Trophoblast cell (in vitro differentiated cells and primary cell): ENCODE results near the gene STAC.

Experiments used
- DNase-seq, 2 donors: peaks; one replicate each; pipeline ENCODE4 v3.0.0-alpha.2; 2016
- H2AFZ ChIP-seq: 2 replicates; pipeline ENCODE4 v1.6.1; 2013; ENCODE audit warnings: low read length, moderate library complexity, mild to moderate bottlenecking; ENCODE audit not compliant: insufficient read depth, poor library complexity
- H2AK5ac ChIP-seq: 2 replicates; pipeline ENCODE4 v1.6.1; 2013; ENCODE audit warnings: mild to moderate bottlenecking, low read length
- H2BK120ac ChIP-seq: 2 replicates; pipeline ENCODE4 v1.6.1; 2013; ENCODE audit warnings: low read length, mild to moderate bottlenecking, moderate library complexity; ENCODE audit not compliant: insufficient read depth, poor library complexity
- H2BK12ac ChIP-seq: 2 replicates; pipeline ENCODE4 v1.6.1; 2013; ENCODE audit warnings: mild to moderate bottlenecking, low read length, moderate library complexity
- H2BK5ac ChIP-seq: 2 replicates; pipeline ENCODE4 v1.6.1; 2013; ENCODE audit warnings: low read length, low read depth, moderate library complexity, mild to moderate bottlenecking; ENCODE audit not compliant: poor library complexity
- H3K14ac ChIP-seq: 2 replicates; pipeline ENCODE4 v1.6.1; 2013; ENCODE audit warnings: mild to moderate bottlenecking, low read length
- H3K18ac ChIP-seq: 2 replicates; pipeline ENCODE4 v1.6.1; 2013; ENCODE audit warnings: mild to moderate bottlenecking, low read length
- H3K23ac ChIP-seq: 2 replicates; pipeline ENCODE4 v1.6.1; 2013; ENCODE audit warnings: low read length
- H3K27ac ChIP-seq: 2 replicates; pipeline ENCODE4 v1.5.1; 2013; ENCODE audit warnings: low read depth, mild to moderate bottlenecking, inconsistent platforms, low read length, moderate library complexity
- H3K27me3 ChIP-seq: 2 replicates; pipeline ENCODE4 v1.6.1; 2013; ENCODE audit warnings: inconsistent platforms, mild to moderate bottlenecking, low read length, moderate library complexity; ENCODE audit not compliant: insufficient read depth
- H3K36me3 ChIP-seq, 2 experiments: 1 replicate in 1 of 2; 2 replicates in 1 of 2; pipeline ENCODE4 v1.6.1; 2013; ENCODE audit warnings: low read length in 2 of 2, mild to moderate bottlenecking in 2 of 2, moderate library complexity in 1 of 2; ENCODE audit not compliant: insufficient read depth in 2 of 2, control insufficient read depth in 1 of 2
- H3K4ac ChIP-seq: 2 replicates; pipeline ENCODE4 v1.6.1; 2013; ENCODE audit warnings: low read depth, mild to moderate bottlenecking, low read length, moderate library complexity
- H3K4me1 ChIP-seq, 2 experiments: 1 replicate in 1 of 2; 2 replicates in 1 of 2; pipeline ENCODE4 v1.6.1; 2013; ENCODE audit warnings: low read length in 2 of 2, mild to moderate bottlenecking in 2 of 2, moderate library complexity in 1 of 2; ENCODE audit not compliant: insufficient read depth in 2 of 2, control insufficient read depth in 1 of 2
- H3K4me2 ChIP-seq: 2 replicates; pipeline ENCODE4 v1.6.1; 2013; ENCODE audit warnings: inconsistent platforms, mild to moderate bottlenecking, low read length, moderate library complexity
- H3K4me3 ChIP-seq: 2 replicates; pipeline ENCODE4 v1.5.1; 2013; ENCODE audit warnings: mild to moderate bottlenecking, low read depth, low read length, inconsistent platforms
- H3K79me1 ChIP-seq: one replicate; pipeline ENCODE4 v1.6.1; 2013; ENCODE audit warnings: low read length
- H3K79me2 ChIP-seq: 2 replicates; pipeline ENCODE4 v1.6.1; 2013; ENCODE audit warnings: low read length, mild to moderate bottlenecking; ENCODE audit not compliant: control insufficient read depth, insufficient read depth, poor library complexity
- H3K9ac ChIP-seq: 2 replicates; pipeline ENCODE4 v1.6.1; 2013; ENCODE audit warnings: mild to moderate bottlenecking, low read length
- H3K9me3 ChIP-seq: 2 replicates; pipeline ENCODE4 v1.6.1; 2013; ENCODE audit warnings: low read depth, mild to moderate bottlenecking, control low read depth, inconsistent platforms, low read length; ENCODE audit not compliant: insufficient read depth
- H4K12ac ChIP-seq: 2 replicates; pipeline ENCODE4 v1.6.1; 2013; ENCODE audit warnings: low read depth, mild to moderate bottlenecking, low read length, moderate library complexity
- H4K8ac ChIP-seq: 2 replicates; pipeline ENCODE4 v1.6.1; 2013; ENCODE audit warnings: low read depth, mild to moderate bottlenecking, low read length, moderate library complexity
- H4K91ac ChIP-seq: one replicate; pipeline ENCODE4 v1.6.1; 2013; ENCODE audit warnings: low read depth, mild to moderate bottlenecking, low read length, moderate library complexity
- WGBS: extraction: QIAGEN DNeasy Blood & Tissue Kit; methylation state at CpG from one replicate; pipeline ENCODE4 v1.1.7; 2013; ENCODE audit warnings: missing lambda C conversion rate; ENCODE audit not compliant: insufficient read length, insufficient coverage; ENCODE audit errors: extremely low coverage; 5-methylcytosine and 5-hydroxymethylcytosine counted together

The STAC gene

GRCh38 chr3:36381311-36381956 lies 1.1 kb downstream of the STAC start:
- Histone ChIP-seq H3K4me1 (peaks cover 0 to 4% of the 10 kb centered on the region in 2 experiments), H3K79me1 (peaks cover 4% of the 10 kb centered on the region), H3K9ac (no peak overlapping the region), H4K91ac (no peak overlapping the region), H3K27me3 (no peaks in the 10 kb centered on the region), H3K23ac (no peak overlapping the region), H3K4ac (no peak overlapping the region), H3K18ac (no peak overlapping the region), H3K36me3 (no peaks in the 10 kb centered on the region), H4K8ac (no peak overlapping the region), H2BK120ac (no peak overlapping the region), H3K14ac (no peak overlapping the region), H2AFZ (no peak overlapping the region), H2BK5ac (no peak overlapping the region), H3K27ac (no peak overlapping the region), H4K12ac (no peak overlapping the region), H3K9me3 (no peaks in the 10 kb centered on the region), H3K4me2 (peak overlapping the region; percentile 100), H3K79me2 (peaks cover 3% of the 10 kb centered on the region), H2AK5ac (no peak overlapping the region), H2BK12ac (no peak overlapping the region), H3K4me3 (no peak overlapping the region)
- no CpG with 5 or more reads among the region's 8 CpGs for WGBS
- DNase-seq = no peak

GRCh38 chr3:36393563-36393962 lies 13.3 kb downstream of the STAC start:
- H2BK120ac ChIP-seq = no peak overlapping the region
- H3K27ac ChIP-seq = no peak overlapping the region
- H3K79me1 ChIP-seq = no peaks in the 10 kb centered on the region
- no peak overlapping the region for H3K4me2 ChIP-seq
- no peak overlapping the region for H3K18ac ChIP-seq
- H2AFZ ChIP-seq = no peak overlapping the region
- H3K14ac ChIP-seq = no peak overlapping the region
- no peaks in the 10 kb centered on the region for H3K4me1 ChIP-seq
- H3K27me3 ChIP-seq = no peaks in the 10 kb centered on the region
- H3K9ac ChIP-seq = no peak overlapping the region
- no peaks in the 10 kb centered on the region for H3K9me3 ChIP-seq
- H3K4me3 ChIP-seq = no peak overlapping the region
- no peak overlapping the region for H3K23ac ChIP-seq
- DNase-seq = peak; percentile 71 to 72
- H4K91ac ChIP-seq = no peak overlapping the region
- H2BK12ac ChIP-seq = no peak overlapping the region
- WGBS = no CpG with 5 or more reads among the region's 1 CpG
- no peak overlapping the region for H4K8ac ChIP-seq
- H3K36me3 ChIP-seq = peaks cover 0 to 2% of the 10 kb centered on the region in 2 experiments
- H4K12ac ChIP-seq = no peak overlapping the region
- no peaks in the 10 kb centered on the region for H3K79me2 ChIP-seq
- H2AK5ac ChIP-seq = no peak overlapping the region
- no peak overlapping the region for H3K4ac ChIP-seq
- no peak overlapping the region for H2BK5ac ChIP-seq

GRCh38 chr3:36394176-36394575 lies 13.9 kb downstream of the STAC start:
- Histone ChIP-seq H4K12ac (no peak overlapping the region), H3K9ac (no peak overlapping the region), H3K79me2 (no peaks in the 10 kb centered on the region), H3K4me2 (no peak overlapping the region), H3K79me1 (no peaks in the 10 kb centered on the region), H4K91ac (no peak overlapping the region), H3K4ac (no peak overlapping the region), H3K9me3 (no peaks in the 10 kb centered on the region), H3K27me3 (no peaks in the 10 kb centered on the region), H2BK12ac (no peak overlapping the region), H2AFZ (no peak overlapping the region), H4K8ac (no peak overlapping the region), H3K27ac (no peak overlapping the region), H3K23ac (no peak overlapping the region), H3K4me1 (no peaks in the 10 kb centered on the region), H3K18ac (no peak overlapping the region), H2BK5ac (no peak overlapping the region), H3K36me3 (peaks cover 0 to 2% of the 10 kb centered on the region in 2 experiments), H2BK120ac (no peak overlapping the region), H2AK5ac (no peak overlapping the region), H3K14ac (no peak overlapping the region), H3K4me3 (no peak overlapping the region)
- DNase-seq = peak; percentile 44 to 62

- H3K18ac ChIP-seq = no peak overlapping the region
- H3K9me3 ChIP-seq = no peaks in the 10 kb centered on the region
- H3K27ac ChIP-seq = no peak overlapping the region
- no peak overlapping the region for H3K9ac ChIP-seq
- H3K4ac ChIP-seq = no peak overlapping the region
- no peaks in the 10 kb centered on the region for H3K79me2 ChIP-seq
- H3K4me2 ChIP-seq = no peak overlapping the region
- no peak overlapping the region for H3K4me3 ChIP-seq
- no peak overlapping the region for H2BK120ac ChIP-seq
- WGBS = no CpG with 5 or more reads among the region's 2 CpGs
- no peak for DNase-seq
- H3K36me3 ChIP-seq = peaks cover 0 to 2% of the 10 kb centered on the region in 2 experiments
- H2BK5ac ChIP-seq = no peak overlapping the region
- H3K23ac ChIP-seq = no peak overlapping the region
- no peak overlapping the region for H2AFZ ChIP-seq
- no peak overlapping the region for H2BK12ac ChIP-seq
- no peak overlapping the region for H4K91ac ChIP-seq
- no peaks in the 10 kb centered on the region for H3K4me1 ChIP-seq
- H3K27me3 ChIP-seq = no peaks in the 10 kb centered on the region
- no peaks in the 10 kb centered on the region for H3K79me1 ChIP-seq
- H4K8ac ChIP-seq = no peak overlapping the region
- no peak overlapping the region for H2AK5ac ChIP-seq
- H3K14ac ChIP-seq = no peak overlapping the region
- no peak overlapping the region for H4K12ac ChIP-seq
These were observed 17.5 kb downstream of the STAC start for GRCh38 chr3:36397841-36398240.
